Spleen (tissue), 7 donors: ENCODE measurements around the gene TMEM129.

Experiments
- POLR2A ChIP-seq, 3 donors: fragments of 450-650 bp; IDR thresholded peaks; one replicate each; pipeline ENCODE4 v1.5.1; 2017; ENCODE audit warnings: antibody characterized with exemption in 3 of 3, mild to moderate bottlenecking in 1 of 3
- POLR2AphosphoS5 ChIP-seq, 3 donors: sonication (generic); formaldehyde crosslinking; IDR thresholded peaks; one replicate each; pipeline ENCODE4 v1.5.1; 2017; ENCODE audit warnings: antibody characterized with exemption in 3 of 3
- TF ChIP-seq, protein P1 (sequence below), 11 experiments: fragments of 200-600 bp in 7 of 11; fragments of 450-650 bp in 4 of 11; sonication (generic) in 4 of 11; IDR thresholded peaks in 8 of 11; conservative IDR thresholded peaks in 3 of 11; 1 replicate in 7 of 11; 2 replicates in 4 of 11; pipeline versions ENCODE4 v1.4.0 to v1.8.0; 2016 to 2021; ENCODE audit warnings: antibody characterized with exemption in 11 of 11, inconsistent platforms in 4 of 11, mild to moderate bottlenecking in 1 of 11
- donor health status: DM: no; HTN: no; CAD: no; lungs with moderate emphysema.
- donor health status: DM: no; HTN: no; CAD: no.
- donor health status: DM: no; HTN: no; CAD: no.

DNA sequence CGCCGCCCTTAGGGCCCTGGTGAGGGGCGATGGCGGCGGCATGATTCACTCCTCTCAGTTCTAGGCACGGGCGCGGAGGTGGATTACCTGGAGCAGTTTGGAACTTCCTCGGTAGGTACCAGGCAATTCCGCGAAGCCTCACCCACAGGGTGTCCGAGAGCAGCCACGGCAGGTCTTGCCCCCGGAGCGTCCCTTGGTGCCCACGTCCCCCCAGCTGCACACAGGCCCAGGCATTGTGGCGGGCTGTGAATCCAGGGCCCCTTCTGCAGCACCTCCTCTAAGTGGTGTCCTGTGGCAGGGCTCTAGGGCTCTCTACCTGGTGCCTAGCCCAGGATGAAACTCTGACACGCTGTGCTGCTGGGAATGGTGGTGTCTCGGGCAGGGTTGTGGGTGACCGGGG lies 14.1 kb upstream of the TMEM129 start:
- TF ChIP-seq POLR2A (IDR thresholded peaks at IDR 0.05) (no peak), POLR2AphosphoS5 (IDR thresholded peaks at IDR 0.05) (no peak)
- TF ChIP-seq, protein P1, sequence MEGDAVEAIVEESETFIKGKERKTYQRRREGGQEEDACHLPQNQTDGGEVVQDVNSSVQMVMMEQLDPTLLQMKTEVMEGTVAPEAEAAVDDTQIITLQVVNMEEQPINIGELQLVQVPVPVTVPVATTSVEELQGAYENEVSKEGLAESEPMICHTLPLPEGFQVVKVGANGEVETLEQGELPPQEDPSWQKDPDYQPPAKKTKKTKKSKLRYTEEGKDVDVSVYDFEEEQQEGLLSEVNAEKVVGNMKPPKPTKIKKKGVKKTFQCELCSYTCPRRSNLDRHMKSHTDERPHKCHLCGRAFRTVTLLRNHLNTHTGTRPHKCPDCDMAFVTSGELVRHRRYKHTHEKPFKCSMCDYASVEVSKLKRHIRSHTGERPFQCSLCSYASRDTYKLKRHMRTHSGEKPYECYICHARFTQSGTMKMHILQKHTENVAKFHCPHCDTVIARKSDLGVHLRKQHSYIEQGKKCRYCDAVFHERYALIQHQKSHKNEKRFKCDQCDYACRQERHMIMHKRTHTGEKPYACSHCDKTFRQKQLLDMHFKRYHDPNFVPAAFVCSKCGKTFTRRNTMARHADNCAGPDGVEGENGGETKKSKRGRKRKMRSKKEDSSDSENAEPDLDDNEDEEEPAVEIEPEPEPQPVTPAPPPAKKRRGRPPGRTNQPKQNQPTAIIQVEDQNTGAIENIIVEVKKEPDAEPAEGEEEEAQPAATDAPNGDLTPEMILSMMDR (IDR thresholded peaks at IDR 0.05 in 8 of 11, conservative IDR thresholded peaks at IDR 0.05 in 3 of 11): no peak
